Testis (tissue), 3 donors: Measurements from ENCODE around the gene EZR. TPM values are rescaled to one million over a fixed set of nuclear protein-coding genes. Genes with fewer than 3 reads are reported as not detected.

Experiments
- DNase-seq: peaks from one replicate; pipeline ENCODE4 v3.0.0-alpha.2; 2019
- H3K27ac ChIP-seq, 2 donors: fragments of 200-600 bp; sonication (generic); one replicate each; pipeline ENCODE4 v1.5.1; 2019
- H3K27me3 ChIP-seq: fragments of 200-600 bp; sonication (generic); one replicate; pipeline ENCODE4 v1.5.1; 2019
- H3K36me3 ChIP-seq: fragments of 200-600 bp; sonication (generic); one replicate; pipeline ENCODE4 v1.5.1; 2017; ENCODE audit warnings: low read depth; ENCODE audit errors: missing control alignments
- H3K4me1 ChIP-seq: fragments of 200-600 bp; sonication (generic); one replicate; pipeline ENCODE4 v1.5.1; 2019
- H3K4me3 ChIP-seq, 2 donors: fragments of 200-600 bp; sonication (generic); one replicate each; pipeline ENCODE4 v1.5.1; 2017 to 2019
- H3K9me3 ChIP-seq: fragments of 200-600 bp; sonication (generic); one replicate; pipeline ENCODE4 v1.5.1; 2017
- POLR2A ChIP-seq: fragments of 450-650 bp; IDR thresholded peaks from one replicate; pipeline ENCODE4 v1.6.1; 2017; ENCODE audit warnings: antibody characterized with exemption, mild to moderate bottlenecking, moderate library complexity
- WGBS, 2 donors: methylation state at CpG; one replicate each; pipeline ENCODE4 v1.1.5; 2018; 5-methylcytosine and 5-hydroxymethylcytosine counted together
- intact Hi-C: fragments of 100-400 bp; cut with DNase I; formaldehyde crosslinking; loops from one replicate; pipeline ENCODE4 v1.15.1; 2023; ENCODE audit warnings: low total_unique reads
- polyA plus RNA-seq: library from polyadenylated mRNA; stranded (reverse); fragments of 350-450 nt; fragmentation: Illumina TruSeq; extraction: RNeasy Lipid Tissue Mini Kit (QIAGEN cat#74804); gene quantifications from one replicate; pipeline ENCODE4 v1.2.3, GENCODE V29; 2014; ENCODE audit warnings: low read depth, low replicate concordance; ENCODE audit not compliant: insufficient read depth
- total RNA-seq, 2 donors: library from RNA; depleted of rRNA; stranded (reverse); fragments of >200 nt; gene quantifications; one replicate each; pipeline ENCODE4 v1.2.3, GENCODE V29; 2016
- TF ChIP-seq, protein P1 (sequence below), 3 experiments: fragments of 450-650 bp in 2 of 3; fragments of 200-600 bp in 1 of 3; sonication (generic) in 1 of 3; IDR thresholded peaks; one replicate each; pipeline ENCODE4 v1.5.1; 2016 to 2019; ENCODE audit warnings: antibody characterized with exemption in 3 of 3, mild to moderate bottlenecking in 2 of 3, moderate library complexity in 1 of 3

EZR gene
- total and polyA plus RNA-seq, 3 donors from 2014 or later, result 129 to 199 (median 164) TPM

DNA sequence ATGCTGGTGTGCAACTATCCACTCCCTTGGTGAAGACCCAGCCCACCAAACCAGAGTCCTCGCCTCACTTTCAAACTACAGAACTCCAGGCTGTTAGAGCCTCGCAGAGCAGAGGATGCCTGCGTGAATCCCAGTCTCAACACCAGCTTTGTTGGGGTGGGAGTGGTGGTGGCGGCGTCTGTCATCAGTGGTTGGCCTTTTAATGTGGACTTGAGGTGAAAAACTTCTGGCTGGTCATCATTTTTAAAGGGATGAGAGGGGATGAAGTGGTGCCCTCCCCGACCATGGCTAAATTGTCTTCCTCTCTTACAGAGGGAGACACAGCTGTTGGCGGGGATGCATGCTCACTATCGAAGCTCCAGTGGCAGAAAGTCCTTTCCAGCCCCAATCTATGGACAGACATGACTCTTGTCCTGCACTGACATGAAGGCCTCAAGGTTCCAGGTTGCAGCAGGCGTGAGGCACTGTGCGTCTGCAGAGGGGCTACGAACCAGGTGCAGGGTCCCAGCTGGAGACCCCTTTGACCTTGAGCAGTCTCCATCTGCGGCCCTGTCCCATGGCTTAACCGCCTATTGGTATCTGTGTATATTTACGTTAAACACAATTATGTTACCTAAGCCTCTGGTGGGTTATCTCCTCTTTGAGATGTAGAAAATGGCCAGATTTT is 54.9 kb downstream of the EZR start:
- intact Hi-C loops, result no loop called here
- DNase-seq, result no peak
- WGBS, 2 donors, result 89 to 96% methylated on average over 10 to 14 of the region's 14 CpGs
- TF ChIP-seq POLR2A, result no peak
- TF ChIP-seq, protein P1, sequence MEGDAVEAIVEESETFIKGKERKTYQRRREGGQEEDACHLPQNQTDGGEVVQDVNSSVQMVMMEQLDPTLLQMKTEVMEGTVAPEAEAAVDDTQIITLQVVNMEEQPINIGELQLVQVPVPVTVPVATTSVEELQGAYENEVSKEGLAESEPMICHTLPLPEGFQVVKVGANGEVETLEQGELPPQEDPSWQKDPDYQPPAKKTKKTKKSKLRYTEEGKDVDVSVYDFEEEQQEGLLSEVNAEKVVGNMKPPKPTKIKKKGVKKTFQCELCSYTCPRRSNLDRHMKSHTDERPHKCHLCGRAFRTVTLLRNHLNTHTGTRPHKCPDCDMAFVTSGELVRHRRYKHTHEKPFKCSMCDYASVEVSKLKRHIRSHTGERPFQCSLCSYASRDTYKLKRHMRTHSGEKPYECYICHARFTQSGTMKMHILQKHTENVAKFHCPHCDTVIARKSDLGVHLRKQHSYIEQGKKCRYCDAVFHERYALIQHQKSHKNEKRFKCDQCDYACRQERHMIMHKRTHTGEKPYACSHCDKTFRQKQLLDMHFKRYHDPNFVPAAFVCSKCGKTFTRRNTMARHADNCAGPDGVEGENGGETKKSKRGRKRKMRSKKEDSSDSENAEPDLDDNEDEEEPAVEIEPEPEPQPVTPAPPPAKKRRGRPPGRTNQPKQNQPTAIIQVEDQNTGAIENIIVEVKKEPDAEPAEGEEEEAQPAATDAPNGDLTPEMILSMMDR (IDR thresholded peaks at IDR 0.05), result no peak
- no peaks in the 10 kb centered on the region for H3K9me3 ChIP-seq
- H3K27me3 ChIP-seq, result no peaks in the 10 kb centered on the region
- peak overlapping the region in 1 of 2 donors; percentile 50 for H3K27ac ChIP-seq
- H3K4me1 ChIP-seq, result peaks cover 12% of the 10 kb centered on the region
- H3K36me3 ChIP-seq, result no peaks in the 10 kb centered on the region
- no peak overlapping the region for H3K4me3 ChIP-seq

DNA sequence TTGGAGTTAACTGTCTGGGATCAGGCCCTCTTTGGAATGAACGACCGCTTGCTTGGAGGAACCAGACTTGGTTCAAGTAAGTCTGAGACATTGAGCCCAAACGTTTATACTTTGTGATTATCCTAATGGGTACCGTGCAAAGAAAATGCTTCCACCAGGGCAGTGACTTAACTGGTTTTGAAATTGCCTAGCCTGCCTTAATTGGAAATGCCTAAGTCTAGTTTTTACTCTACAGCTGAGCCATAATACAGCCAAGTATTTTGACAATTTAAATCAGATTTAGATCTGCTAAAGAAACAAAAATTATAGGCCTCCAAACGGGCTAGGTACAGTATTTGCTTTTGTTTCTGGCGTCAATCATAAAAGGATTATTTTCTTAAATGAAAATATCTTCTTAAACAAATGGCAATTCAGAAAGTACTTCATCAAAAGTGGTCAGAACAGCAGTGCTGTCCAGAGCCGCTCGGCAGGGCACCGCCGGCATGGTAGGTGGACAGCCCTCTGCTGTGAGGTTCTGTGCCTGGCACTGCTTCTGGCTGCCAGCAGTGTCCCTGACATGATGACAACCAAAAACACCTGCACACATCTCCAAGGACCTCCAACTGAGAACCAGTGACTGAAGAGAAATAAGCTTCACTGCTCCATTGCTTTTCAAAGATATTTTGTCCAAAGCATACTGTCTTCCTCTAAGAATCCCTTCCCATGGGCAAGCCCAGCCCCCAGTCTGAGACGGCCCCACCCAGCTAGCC is 55.6 kb downstream of the EZR start:
- H3K36me3 ChIP-seq, result no peaks in the 10 kb centered on the region
- no peaks in the 10 kb centered on the region for H3K9me3 ChIP-seq
- TF ChIP-seq POLR2A, result no peak
- TF ChIP-seq, protein P1 (IDR thresholded peaks at IDR 0.05), result no peak
- intact Hi-C loops, result no loop called here
- peak overlapping the region in 1 of 2 donors; percentile 50 for H3K27ac ChIP-seq
- 67 to 76% methylated on average over 11 of the region's 11 CpGs for WGBS, 2 donors
- H3K4me3 ChIP-seq, result no peak overlapping the region
- no peak for DNase-seq
- H3K4me1 ChIP-seq, result peaks cover 12% of the 10 kb centered on the region
- no peaks in the 10 kb centered on the region for H3K27me3 ChIP-seq

DNA sequence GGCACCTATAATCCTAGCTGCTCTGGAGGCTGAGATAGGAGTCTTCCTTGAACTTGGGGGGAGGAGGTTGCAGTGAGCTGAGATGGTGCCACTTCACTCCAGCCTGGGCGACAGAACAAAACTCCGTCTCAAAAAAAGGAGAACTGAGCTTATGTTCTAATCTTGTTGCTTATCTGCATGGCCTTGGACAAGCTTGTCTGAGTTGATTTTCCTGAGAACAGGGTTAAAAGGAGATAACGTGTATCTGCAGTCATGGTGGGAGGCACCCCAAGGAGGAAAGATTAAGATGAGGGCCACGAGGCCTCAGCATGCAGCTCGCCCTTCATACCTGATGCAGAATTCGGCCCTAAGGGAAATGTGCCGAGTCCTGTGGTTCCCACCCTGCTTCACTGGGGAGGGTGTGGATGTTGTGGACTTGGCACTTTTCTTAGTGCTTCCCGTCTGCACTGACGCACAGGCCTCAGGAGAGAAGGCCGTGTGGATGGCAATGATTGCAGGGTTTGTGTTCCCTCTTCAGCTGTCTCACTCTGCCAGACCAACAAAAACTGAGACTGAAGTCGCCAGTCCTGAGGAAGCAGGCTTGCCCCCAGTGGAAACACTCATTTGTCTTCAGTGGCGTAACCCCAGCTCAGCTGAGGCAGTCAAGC is 56.3 kb downstream of the EZR start:
- peak; percentile 52 for DNase-seq
- Histone ChIP-seq H3K4me1 (peaks cover 12% of the 10 kb centered on the region), H3K4me3 (no peak overlapping the region), H3K27me3 (no peaks in the 10 kb centered on the region), H3K36me3 (no peaks in the 10 kb centered on the region), H3K27ac (peak overlapping the region in 1 of 2 donors; percentile 50), H3K9me3 (no peaks in the 10 kb centered on the region)
- intact Hi-C loops, result no loop called here
- TF ChIP-seq, protein P1 (IDR thresholded peaks at IDR 0.05), result no peak
- TF ChIP-seq POLR2A, result no peak
- WGBS, 2 donors, result 51 to 59% methylated on average over 12 of the region's 12 CpGs

DNA sequence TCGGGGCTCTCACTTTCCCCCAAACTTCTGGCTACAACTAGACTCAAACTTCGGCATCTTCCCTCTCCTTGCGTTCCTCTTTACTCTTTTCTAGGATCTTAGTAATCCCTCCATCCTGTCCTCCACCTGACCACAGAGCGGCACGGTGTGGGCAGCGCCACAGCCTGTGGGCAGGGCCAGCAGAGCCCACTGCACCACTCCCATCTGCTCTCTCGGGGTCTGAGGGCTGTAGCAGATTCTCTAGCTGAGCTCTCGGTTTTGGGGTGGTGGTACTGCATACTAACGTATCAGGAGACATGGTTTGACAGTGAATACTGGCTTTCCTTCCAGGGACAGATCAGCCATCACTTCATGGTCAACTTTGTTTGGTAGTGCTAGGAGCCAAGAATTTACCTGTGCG is 57.4 kb downstream of the EZR start:
- Histone ChIP-seq H3K9me3 (no peaks in the 10 kb centered on the region), H3K36me3 (no peaks in the 10 kb centered on the region), H3K27me3 (no peaks in the 10 kb centered on the region), H3K27ac (no peak overlapping the region), H3K4me1 (peaks cover 12% of the 10 kb centered on the region), H3K4me3 (no peak overlapping the region)
- TF ChIP-seq, protein P1 (IDR thresholded peaks at IDR 0.05), result no peak
- no peak for TF ChIP-seq POLR2A
- 94 to 95% methylated on average over 10 of the region's 10 CpGs for WGBS, 2 donors
- intact Hi-C loops, result no loop called here
- no peak for DNase-seq
